HG03354 (cell line): Measurements from ENCODE around the gene BRD2.

Experiments used
- ATAC-seq: cut with Tn5 transposase; IDR thresholded peaks from one replicate; pipeline ENCODE4 v1.9.1; 2021; ENCODE audit warnings: mild to moderate bottlenecking; ENCODE audit not compliant: unreplicated experiment, poor library complexity, severe bottlenecking

Gene BRD2

GRCh38 chr6:32947552-32948465, 20.6 kb upstream of the BRD2 start:
- no peak for ATAC-seq

GRCh38 chr6:32949113-32949512, 19.3 kb upstream of the BRD2 start:
- no peak for ATAC-seq

- no peak for ATAC-seq
Measured at GRCh38 chr6:32950010-32950409, 18.4 kb upstream of the BRD2 start.

DNA sequence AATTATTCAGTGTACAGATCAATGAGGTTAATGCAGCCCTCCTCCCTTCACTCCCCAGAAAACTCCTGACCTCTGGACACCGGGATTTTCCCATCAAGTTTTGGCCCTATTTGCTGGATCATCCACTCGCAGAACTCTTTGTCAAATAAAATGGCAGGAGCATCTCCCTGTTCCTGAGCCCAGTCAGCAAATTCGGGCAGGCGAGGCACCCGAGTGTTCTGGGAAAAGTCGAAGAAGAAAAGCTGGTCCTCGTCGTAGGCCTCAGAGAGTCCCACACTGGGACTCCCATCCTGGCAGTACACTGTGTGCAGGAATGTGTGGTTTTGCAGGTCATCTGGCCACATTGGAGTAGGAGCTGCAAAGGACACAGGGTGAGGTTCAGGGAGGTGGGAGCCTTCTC, 17.9 kb upstream of the BRD2 start:
- no peak for ATAC-seq

DNA sequence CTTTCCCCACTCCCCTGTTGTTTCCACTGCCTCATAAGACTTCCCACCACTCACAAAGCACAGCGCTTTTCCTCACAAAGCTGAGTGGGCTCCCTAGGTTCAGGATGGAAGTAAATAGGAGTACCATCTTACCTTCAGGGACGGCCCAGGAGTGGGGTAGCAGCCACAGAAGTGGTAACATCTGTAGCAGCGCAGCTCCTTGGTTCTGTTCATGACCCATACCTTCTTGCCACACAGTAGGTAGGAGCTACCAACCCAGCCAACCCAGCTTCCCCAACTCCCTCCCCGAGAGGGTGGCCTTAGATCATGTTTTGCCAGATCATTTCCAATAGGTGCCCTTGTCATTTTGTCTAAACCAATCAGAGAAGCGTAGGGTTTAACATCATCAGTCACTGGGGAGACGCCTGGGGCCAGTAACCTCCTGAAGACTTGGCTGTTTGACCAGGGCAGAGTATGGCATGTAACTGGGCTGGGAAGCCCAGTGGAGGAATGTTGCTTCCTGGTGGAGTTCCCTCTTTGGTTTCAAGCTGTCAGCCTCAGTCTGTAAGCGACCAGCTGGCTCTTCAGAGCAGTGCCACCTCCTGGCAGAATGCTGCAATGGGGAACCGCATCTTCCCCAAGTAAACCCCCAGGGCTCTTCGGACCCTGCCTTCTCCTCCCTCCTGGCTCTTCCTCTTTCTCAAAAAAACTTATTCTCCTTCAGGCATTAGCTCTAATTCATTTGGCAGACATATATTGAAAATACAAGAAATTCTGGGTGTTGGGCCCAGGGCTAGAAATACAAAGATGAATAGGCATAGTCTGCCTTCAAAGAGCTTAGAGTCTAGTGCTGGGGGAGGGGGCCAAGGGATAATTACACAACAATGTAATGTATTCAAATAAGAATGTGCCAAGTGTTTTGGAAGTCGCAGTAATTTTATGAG, 15.3 kb upstream of the BRD2 start, which contains the start of gene HLA-DMA:
HLA-DMA (minus strand) TSS at position 281 of the 923 bp plus-strand sequence; CDS start at position 220, 61 bp downstream.
- ATAC-seq = peak; percentile 95

- ATAC-seq = no peak
Measured at GRCh38 chr6:32953775-32954174, 14.6 kb upstream of the BRD2 start.

GRCh38 chr6:32954267-32954666, 14.1 kb upstream of the BRD2 start:
- ATAC-seq = no peak

- ATAC-seq = no peak
Measured at GRCh38 chr6:32954986-32955802, 13.2 kb upstream of the BRD2 start.

DNA sequence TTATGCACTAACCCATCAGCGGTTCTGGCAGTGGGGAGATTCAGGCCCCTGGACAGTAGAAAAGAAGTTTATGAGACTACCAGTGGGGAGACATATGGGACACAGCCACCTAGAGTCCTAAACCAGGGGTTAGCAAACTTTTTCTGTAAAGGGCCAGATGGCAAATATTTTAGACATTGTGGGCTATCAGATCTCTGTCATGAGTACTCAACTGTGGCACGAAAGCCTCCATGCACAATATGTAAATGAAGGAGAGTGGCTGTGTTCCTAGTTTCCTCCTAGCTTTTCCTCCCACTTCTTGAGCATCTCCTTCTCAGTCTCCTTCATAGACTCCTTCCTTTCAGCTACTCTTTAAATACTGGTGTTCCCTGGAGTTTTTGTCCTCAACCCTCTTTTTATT, 12.2 kb upstream of the BRD2 start:
- ATAC-seq = no peak

DNA sequence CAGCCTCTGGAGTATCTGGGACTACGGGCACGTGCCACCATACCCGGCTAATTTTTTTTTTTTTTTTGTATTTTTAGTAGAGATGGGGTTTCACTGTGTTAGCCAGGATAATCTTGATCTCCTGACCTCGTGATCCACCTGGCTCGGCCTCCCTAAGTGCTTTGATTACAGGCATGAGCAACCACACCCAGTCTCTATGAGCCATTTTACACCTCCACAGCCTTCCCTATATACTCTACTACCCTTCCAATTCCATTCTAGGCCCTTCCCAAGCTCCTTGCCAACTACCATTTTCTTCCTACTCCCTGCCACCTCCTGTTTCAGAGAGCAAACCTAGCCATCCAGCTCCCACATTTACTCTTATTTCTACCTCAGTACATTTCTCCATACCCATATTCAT, 7.8 kb upstream of the BRD2 start:
- ATAC-seq = no peak

DNA sequence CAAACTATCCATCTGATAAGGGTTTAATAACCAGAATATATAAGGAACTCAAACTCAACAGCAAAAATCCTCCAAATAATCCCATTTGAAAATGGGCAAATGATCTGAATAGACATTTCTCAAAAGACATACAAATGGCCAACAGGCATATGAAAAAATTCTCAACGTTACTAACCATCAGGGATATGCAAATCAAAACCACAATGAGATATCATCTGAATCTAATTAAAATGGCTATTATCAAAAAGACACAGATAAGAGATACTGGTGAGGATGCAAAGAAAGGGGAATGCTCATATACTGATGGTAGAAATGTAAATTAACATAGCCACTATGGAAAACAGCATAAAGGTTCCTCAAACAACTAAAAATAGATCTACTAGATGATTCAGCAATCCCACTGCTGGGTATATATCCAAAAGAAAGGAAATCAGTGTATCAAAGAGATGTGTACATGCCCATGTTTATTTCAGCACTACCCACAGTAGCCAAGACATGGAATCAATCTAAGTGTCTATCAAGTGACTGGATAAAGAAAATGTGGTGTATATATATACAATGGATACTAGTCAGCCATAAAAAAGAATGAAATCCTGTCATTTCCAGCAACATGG, 6.1 kb upstream of the BRD2 start:
- no peak for ATAC-seq

DNA sequence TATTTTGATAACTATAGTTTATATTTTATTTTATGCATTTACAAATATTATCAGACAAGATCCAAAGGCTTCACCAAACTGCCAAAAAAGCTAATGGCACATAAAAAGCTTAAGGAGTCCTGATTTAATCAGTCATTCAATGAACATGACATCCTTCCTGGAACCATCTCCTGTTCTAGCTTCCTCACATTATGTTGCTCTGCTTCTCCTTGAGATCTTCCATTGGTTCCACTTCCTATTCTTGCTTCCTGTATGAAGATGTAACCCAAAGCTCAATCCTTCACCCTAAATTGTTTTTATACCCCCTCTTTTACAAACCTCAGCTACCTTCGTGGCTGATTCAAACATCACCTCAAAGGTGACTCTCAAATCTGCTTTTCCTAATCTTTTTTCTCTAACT, 4.5 kb upstream of the BRD2 start:
- ATAC-seq = no peak

DNA sequence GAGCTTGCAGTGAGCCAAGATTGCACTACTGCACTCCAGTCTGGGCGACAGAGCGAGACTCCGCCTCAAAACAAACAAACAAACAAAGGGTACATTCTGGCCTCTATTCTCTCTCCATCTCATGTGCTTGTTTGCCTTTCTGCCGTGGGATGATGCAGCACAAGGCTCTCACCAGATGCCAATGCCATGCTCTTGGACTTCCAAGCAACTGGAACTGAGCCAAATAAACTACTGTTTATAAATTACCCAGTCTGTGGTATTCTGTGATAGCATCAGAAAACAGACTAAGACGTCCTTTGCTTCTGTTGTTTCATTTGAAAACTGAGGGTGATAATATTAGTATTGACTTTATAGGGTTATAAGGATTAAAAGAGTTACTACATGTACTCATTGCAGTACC, 3.6 kb upstream of the BRD2 start:
- ATAC-seq = no peak

DNA sequence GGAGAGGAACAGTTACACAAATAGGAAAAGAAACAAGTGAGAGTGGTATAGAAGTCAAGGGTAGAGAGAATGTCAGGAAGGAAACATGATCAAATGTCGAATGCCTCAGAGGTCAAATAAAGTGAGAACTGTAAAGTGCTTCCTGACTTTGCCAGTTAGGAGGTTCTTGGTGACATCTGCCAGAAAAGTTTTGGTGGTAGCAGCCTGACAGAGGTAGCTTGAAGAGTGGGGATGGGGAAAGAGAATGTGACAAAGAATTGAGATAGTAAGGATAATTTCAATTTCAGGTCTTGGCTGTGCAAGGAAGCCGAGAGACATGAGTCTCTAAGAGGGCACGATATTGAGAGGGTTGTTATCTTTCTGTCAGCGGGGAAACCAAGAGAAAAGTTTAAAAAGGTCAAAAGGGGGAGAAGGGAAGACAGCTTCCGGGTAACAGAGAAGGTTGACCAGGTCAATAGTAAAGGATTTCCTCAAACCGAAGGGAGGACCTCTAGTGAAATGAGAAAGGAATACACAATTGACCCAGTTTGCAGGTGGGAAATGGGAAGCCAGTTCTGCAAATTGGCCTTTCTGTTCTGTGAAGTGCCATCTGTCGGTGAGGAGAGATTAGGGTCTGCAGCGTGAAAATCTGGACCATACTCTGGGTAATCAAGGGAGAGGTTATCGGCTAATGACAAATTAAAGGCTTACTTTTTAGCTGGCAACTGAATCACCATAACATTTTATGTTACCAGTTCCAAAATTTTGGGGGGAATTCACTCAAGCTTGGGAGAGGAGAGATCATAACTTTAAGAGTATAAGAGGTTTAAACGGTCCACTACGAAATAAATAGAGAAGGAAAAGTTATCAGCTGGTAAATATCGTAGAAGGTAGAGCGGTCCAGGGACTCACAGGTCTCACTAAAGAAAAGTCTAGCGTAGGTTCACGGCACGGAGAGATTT, 973 bp upstream of the BRD2 start:
- ATAC-seq = no peak

DNA sequence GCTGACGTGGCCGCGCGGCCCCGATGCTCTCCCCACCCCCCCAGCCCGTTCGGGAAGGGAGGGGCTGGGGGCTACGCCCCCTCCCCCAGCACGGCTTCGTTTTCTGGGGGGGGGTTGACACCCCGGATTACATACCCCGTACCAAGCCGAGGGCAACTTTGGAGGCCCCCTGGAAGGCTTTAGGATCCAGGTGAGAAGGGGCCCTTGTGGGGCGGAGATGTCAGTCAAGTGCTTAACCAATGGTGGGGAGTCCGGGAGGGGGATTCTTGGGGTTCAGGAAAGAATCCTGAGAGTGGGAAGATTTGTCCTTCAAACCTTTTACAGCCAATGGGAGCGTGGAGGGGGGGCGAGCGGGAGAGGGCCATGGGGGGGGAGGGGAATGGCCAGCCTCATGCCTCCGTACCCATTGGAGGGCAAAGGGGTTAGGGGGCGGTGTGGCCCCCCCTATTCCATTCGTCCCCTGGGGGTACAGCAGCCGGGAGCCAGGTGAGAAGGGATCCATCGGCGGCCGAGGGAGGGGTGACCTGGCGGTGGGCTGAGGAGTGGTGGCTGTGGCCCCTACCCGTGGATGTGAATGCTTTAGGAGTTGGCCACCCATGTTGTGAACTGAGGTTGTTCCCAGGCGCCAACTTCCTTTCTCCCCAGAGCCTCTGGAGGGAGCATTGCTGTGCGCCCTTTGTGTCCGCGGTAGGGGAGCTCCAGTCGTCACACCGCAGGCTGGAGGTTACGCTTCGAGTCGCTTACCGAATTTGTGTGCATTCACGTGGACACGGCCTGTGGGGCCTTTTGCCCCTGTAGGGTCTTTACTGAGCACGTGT, 682 bp downstream of the BRD2 start:
- no peak for ATAC-seq

DNA sequence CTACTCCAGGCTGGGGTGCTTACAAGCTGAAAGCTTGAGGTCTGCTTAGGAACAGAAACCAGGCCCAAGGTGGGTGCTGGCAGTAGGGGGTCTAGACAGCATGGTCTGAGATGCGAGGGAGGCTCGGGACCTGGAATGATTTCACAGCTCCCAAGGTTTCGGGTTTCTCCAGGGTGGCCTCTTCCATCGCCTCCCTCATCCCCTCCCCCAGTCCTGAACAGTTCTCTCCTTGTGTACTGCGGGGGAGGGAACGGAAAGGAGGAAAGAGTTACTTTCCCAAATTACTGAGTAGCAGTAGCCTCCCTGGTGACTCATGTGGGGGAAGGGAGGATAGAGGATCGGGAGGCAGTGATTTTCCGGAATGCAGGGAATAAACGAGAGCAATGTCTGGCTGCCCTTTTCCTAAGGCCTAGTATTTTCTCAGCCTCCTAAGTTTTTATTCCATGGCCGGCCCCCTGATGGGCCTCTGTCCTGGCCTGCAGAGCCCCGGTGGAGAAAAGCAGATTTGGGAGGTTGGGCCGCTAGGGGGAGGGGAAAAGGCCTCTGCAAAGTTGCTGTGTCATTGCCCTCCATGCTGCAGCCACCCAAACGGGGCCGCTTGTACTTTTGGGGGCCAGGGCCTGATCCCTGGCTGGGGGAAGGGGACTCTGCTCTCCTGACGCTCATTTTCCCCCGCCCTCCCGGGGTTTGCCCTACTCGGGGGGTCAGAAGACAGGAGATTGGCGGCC, 1.5 kb downstream of the BRD2 start:
- ATAC-seq = no peak
